Putamen (tissue), 1 donor: Measurements from ENCODE around the gene SPATA25.
"Not testable (repeated sequence)": the region's sequence is repeated elsewhere in the genome, so short reads cannot be mapped to it uniquely, and the experiment has no call there.

Source experiments
- DNase-seq: peaks from one replicate; pipeline ENCODE4 v3.0.0-alpha.2; 2016; ENCODE audit warnings: low spot score

The SPATA25 gene

GRCh38 chr20:45913116-45913515 lies 25.7 kb upstream of the SPATA25 start:
- DNase-seq: no peak

GRCh38 chr20:45912344-45912682 lies 24.9 kb upstream of the SPATA25 start:
- no peak for DNase-seq

DNA sequence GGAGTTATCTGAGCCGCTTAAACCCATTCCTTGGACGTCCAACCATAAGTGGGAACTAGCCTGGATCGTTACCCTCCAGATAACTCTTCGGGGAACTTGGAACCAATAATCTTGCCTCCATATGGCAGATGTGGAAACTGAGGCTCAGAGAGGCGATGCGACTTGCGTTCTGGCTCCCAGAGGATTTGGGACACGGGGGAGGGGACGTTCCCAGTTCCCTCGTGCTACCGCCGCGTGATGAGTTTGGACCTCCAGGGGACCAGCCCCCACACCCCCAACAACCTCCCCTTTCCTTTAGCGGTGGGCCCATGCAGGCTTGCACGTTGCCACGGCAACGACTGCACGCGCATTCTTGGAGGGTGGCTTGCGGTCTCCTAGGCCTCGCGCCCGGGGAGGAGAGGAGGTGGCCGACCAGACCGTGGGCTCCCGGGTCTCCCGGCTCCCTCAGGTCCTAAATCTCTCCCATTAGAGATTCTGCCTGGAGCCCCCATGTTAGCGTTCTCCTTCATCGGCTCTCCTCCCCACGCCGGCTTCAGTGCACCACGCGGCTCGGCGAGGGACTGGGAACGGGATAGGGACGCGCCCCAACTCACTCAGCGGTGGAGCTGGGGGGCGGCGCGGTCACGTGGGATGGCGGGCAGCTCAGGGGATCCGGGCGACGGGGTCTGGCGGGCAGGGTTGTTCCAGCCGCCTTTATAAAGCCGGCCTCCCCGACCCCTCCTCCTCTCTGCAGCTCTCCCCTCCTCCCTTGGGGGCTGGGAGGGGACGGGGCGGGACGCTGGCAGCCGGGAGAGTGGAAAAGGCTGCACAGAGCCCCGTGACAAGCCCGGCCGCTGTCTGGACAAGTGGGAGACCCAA lies 24.3 kb upstream of the SPATA25 start, which contains the start of gene PLTP:
PLTP (minus strand) TSS at position 670 of the 858 bp plus-strand sequence. CDS start 703 bp downstream, outside the sequence.
- peak; percentile 49 for DNase-seq

DNA sequence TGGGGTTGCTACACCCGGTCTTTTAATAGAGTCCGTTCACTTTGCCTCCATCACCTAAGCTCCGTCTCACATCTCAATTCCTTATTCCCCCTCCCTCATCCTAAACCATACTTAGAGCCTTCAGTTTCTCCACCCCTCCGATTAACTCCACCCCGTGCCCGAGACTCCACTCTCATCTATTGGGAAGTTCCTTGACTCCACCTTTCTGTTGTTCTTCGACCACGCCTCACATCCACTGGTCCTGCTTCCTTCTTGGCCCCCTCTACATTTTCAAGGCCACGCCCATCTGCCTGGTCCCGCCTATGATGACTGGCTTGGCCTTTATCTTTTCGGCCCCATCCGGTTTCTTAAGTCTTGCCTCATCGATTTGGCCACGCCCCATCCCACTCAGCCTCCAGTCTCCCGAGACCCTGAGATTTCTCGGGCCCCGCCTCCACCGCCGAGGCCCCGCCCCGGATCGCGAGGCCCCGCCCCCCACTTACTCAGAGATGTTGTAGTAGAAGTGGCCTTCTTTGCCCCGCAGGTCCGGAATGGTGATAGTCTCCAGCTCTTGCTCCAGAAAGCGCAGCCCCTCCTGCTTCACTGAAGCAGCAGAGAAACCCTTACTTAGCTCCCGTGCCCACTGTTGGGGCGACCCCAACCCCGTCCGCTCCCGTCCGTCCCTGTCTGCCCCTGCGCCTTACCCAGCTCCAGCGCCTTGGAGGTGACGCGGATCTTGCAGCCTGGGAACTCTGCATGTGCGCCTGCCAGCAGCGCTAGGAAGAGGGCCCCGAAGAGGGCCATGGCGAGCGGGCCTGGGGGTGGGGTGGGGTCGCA lies 23.5 kb upstream of the SPATA25 start:
- DNase-seq: peak; percentile 80

- DNase-seq: no peak
Observed at GRCh38 chr20:45909817-45910669, 22.6 kb upstream of the SPATA25 start.

- DNase-seq: no peak
Observed at GRCh38 chr20:45909336-45909808, 21.9 kb upstream of the SPATA25 start.

DNA sequence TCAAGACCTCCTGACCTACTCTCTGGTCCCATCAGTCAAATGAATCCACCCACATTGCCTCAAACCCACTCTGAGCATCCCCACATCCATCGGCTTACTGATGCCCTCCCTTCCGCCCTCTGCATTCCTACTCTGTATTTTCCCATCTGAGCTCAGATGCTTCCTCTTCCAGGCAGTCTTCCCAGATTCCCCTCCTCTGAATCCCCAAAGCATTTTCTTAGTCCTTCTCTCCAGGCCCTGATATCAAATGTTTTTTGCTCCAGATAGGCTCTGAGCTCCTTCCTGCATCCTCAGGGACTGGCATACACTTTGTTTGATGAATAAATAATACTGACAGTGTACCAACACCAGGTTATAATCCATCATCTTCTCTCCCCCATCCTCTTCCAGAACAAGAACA lies 20.7 kb upstream of the SPATA25 start:
- no peak for DNase-seq

DNA sequence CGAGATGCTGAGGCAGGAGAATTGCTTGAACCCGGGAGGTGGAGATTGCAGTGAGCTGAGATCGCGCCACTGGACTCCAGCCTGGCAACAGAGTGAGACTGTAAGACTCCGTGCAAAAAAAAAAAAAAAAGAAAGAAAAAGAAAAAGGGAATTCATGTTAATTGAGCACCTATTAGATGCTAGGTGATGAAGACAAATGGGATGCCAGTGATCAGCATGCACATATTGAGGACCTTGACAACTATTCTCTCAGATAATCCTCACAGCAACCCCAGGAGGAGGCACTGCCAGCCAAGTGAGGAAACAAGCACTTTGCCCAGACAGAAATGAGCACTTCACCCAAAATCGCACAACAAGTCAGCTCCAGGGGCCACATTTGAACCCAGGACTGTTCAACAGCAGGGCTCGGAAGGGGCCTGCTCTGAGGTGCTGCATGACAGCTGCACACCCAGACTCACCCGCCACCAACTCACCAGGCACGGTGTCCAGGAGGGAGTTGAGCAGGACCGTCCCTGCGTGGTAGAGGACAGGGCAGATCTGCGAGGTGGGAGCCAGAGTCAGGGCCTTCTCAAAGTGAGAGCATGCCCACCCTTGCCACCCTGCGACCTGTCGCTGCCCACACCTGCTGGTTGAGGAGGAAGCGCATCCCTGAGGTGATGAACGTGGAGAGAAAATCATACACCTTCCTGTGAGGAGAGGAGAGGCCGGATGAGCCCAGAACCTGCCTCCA lies 20.0 kb upstream of the SPATA25 start:
- DNase-seq: no peak

DNA sequence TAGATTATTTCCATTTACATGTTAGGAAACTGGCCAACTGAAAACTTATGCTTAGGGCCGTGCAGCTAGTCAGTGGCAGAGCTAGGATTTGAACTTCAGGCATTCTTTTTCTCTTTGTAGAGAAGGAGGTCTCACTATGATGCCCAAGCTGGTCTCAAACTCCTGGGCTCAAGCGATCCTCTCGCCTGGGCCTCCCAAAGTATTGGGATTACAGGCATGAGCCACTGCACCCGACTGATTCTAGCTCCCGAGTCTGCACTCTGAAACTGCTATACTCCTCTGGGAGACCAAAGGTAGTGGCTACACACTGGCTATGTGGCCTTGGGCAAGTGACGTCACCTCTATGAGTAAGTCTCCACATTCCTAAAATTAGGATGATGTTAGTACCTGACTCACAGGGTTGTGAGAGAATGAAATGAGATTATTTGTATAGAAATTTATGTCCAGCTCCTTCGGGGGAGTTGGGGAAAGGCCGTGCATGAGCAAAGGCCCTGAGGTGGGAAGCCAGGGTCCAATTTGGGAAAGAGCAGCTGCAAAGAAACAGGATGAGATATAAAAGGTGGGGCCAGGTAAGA lies 18.2 kb upstream of the SPATA25 start:
- no peak for DNase-seq

- DNase-seq: no peak
Observed at GRCh38 chr20:45904583-45905504, 17.4 kb upstream of the SPATA25 start.

DNA sequence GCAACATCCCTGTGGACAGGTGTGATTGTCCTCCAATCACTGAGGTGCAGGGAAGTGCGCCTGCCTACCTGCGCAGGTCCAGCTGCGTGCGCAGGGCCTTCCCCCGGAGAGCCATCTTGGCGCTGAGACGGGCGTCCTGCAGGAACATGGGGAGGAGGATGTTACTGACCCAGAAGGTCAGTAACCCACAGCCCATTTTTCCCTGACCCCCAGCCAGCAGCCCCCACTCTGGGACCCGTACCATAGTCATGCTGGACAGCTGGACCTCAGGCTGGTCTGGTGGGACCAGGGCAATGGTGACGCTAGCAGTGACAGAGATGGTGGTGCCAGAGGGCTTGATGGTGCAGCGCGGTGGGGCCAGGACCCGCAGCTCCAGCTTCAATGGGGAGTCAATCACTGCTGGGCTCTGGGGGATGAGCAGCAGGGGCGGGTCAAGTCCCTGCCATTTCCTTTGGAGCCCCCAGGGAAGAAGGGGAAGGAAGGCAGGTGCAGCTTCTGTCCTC lies 14.8 kb upstream of the SPATA25 start:
- no peak for DNase-seq

DNA sequence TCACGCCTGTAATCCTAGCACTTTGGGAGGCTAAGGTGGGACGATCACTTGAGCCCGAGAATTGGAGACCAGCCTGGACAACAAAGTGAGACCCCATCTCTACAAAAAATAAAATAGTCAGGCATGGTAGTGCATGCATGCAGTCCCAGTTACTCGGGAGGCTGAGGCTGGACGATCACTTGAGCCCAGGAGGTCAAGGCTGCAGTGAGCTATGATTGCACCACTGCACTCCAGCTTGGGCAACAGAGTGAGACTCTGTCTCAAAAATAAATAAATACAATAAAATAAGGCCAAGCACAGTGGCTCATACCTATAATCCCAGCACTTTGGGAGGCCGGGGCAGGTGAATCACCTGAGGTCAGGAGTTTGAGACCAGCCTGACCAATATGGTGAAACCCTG lies 13.9 kb upstream of the SPATA25 start:
- not testable (repeated sequence) for DNase-seq

GRCh38 chr20:45899046-45899835 lies 11.8 kb upstream of the SPATA25 start:
- no peak for DNase-seq

GRCh38 chr20:45898285-45898684 lies 10.9 kb upstream of the SPATA25 start:
- no peak for DNase-seq

- DNase-seq: no peak
Observed at GRCh38 chr20:45897692-45898091, 10.3 kb upstream of the SPATA25 start.

DNA sequence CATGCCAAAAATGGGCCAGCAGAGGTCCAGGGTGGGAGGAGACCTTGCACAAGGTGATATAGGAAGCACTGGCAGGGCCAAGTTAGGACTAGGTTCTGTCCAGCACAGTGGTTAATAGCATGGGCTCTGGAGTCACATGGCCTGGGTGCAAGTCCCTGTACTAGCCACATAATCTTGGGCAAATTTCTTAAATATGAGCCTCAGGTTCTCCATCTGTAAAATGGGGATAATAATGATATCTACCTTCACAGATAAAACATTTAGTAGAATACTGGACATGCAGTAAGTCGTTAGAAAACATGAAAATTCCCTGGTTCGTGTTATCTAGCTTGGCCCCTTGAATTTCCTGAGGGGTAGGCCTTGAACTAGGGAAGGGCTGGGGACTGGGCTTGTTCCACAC lies 9.9 kb upstream of the SPATA25 start:
- DNase-seq: no peak

DNA sequence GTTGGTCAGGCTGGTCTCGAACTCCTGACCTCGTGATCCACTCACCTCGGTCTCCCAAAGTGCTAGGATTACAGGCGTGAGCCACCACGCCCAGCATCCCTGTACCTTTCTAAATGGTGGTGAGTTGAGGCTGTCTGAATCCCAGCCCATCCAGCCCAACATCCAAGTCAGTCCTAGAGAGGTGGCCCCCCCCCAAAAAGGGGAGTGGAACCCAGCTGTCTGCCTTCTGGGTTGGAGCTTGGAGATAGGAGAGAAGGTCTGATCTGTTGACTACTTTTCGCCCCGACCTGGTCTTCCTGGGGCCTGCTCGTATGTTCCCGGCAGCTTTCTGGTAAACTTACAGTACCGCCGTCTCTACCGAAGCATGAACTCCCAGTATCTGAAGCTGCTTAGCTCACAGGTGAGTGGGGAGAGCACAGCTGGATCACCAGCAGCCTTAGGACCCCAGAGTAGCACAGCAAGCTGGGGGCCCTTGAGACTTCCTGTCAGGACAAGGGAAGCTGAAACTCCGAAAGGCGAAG lies 9.3 kb upstream of the SPATA25 start:
- DNase-seq: no peak

DNA sequence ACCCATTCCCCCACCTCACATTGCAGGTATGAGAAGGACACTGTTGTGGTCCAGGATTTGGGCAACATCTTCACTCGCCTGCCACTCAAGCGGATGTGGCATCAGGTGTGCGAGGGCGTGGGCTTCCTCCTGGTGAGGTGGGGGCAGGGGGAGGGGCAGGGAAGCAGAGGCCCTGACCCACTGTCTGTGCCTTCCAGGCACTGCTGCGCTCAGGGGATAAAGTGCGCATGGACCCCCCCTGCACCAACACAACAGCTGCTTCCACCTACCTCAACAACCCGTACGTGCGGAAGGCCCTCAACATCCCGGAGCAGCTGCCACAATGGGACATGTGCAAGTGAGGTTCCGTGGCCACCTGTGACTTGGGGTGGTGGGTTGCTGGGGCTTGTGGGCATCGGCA lies 7.4 kb upstream of the SPATA25 start:
- no peak for DNase-seq

DNA sequence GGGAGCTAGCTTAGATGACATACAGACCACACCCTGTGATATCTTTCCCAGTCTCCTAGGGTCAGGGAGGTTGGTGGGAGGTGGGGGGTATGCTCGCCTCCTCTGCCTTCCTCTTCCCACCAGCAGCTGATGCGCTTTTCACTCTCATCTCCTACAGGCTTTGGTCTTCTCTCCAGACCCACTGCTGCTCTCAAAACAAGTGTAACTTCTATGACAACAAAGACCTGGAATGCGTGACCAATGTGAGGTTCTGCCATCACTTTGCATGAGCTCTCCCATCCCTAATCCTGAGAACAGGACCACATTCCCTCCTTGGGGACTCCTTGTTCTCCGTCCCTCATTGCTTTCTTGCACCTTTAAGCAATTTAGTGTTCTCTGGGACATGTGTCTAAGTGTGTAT lies 6.4 kb upstream of the SPATA25 start:
- no peak for DNase-seq
